ENCODE data around the gene SULT1C4. TPM values are rescaled to one million over a fixed set of nuclear protein-coding genes. Genes with fewer than 3 reads are reported as not detected.

Gene SULT1C4
- polyA plus RNA-seq, 1 donor from 2014 or later: not detected

GRCh38 chr2:108377401-108377800 lies 353 bp upstream of the SULT1C4 start:
- no peaks in the 10 kb centered on the region for H3K9me2 ChIP-seq (ENCODE audit: insufficient read depth, low read length)
- H4K20me1 ChIP-seq (ENCODE audit: insufficient read depth): no peaks in the 10 kb centered on the region
- H3K79me2 ChIP-seq (replicated peaks; ENCODE audit: insufficient read depth, low read length): no peaks in the 10 kb centered on the region
- no peak for TF ChIP-seq EZH2 (IDR thresholded peaks at IDR 0.05; ENCODE audit: borderline replicate concordance, insufficient read depth, low read length, poor library complexity, severe bottlenecking)
- TF ChIP-seq REST (IDR thresholded peaks at IDR 0.05; ENCODE audit: borderline replicate concordance): no peak
- TF ChIP-seq POLR2AphosphoS5 (IDR thresholded peaks at IDR 0.05): no peak
- TF ChIP-seq EP300 (conservative IDR thresholded peaks at IDR 0.05; ENCODE audit: poor library complexity, severe bottlenecking): no peak
- no peak for TF ChIP-seq SMC3 (conservative IDR thresholded peaks at IDR 0.05; ENCODE audit: poor library complexity)
- TF ChIP-seq MXI1 (conservative IDR thresholded peaks at IDR 0.05; ENCODE audit: poor library complexity, severe bottlenecking): no peak
- TF ChIP-seq TAF1 (IDR thresholded peaks at IDR 0.05; ENCODE audit: low read depth): no peak
- TF ChIP-seq CTCF (IDR thresholded peaks at IDR 0.05; ENCODE audit: poor library complexity, severe bottlenecking): no peak
- no peak for TF ChIP-seq RAD21 (conservative IDR thresholded peaks at IDR 0.05)
- H3F3A ChIP-seq (ENCODE audit: insufficient read depth, low read length, poor library complexity, severe bottlenecking): no peaks in the 10 kb centered on the region
- H3K4me3 ChIP-seq (ENCODE audit: low read length): no peak overlapping the region
- no peaks in the 10 kb centered on the region for H3K9me3 ChIP-seq (ENCODE audit: low read length)
- no peaks in the 10 kb centered on the region for H3K27me3 ChIP-seq (ENCODE audit: insufficient read depth, low read depth, low read length)
- no peak overlapping the region for H3K9ac ChIP-seq (ENCODE audit: low read length)
- no peak overlapping the region for H3K4me2 ChIP-seq (ENCODE audit: low read length)
- H3K36me3 ChIP-seq (ENCODE audit: insufficient read depth, low read length): no peaks in the 10 kb centered on the region
- H2AFZ ChIP-seq (ENCODE audit: low read depth, low read length): no peak overlapping the region
- no peak overlapping the region for H3K27ac ChIP-seq (ENCODE audit: low read length)

- Histone ChIP-seq H3K4me3 (ENCODE audit: low read length) (no peak overlapping the region), H3K9ac (ENCODE audit: low read length) (no peak overlapping the region), H3K36me3 (ENCODE audit: insufficient read depth, low read length) (no peaks in the 10 kb centered on the region), H2AFZ (ENCODE audit: low read depth, low read length) (no peak overlapping the region), H3K9me2 (ENCODE audit: insufficient read depth, low read length) (no peaks in the 10 kb centered on the region), H3K4me2 (ENCODE audit: low read length) (no peak overlapping the region), H3K27me3 (ENCODE audit: insufficient read depth, low read depth, low read length) (no peaks in the 10 kb centered on the region), H3K79me2 (replicated peaks; ENCODE audit: insufficient read depth, low read length) (no peaks in the 10 kb centered on the region), H4K20me1 (ENCODE audit: insufficient read depth) (no peaks in the 10 kb centered on the region), H3K27ac (ENCODE audit: low read length) (no peak overlapping the region), H3F3A (ENCODE audit: insufficient read depth, low read length, poor library complexity, severe bottlenecking) (no peaks in the 10 kb centered on the region), H3K9me3 (ENCODE audit: low read length) (no peaks in the 10 kb centered on the region)
- TF ChIP-seq POLR2AphosphoS5 (IDR thresholded peaks at IDR 0.05) (no peak), REST (IDR thresholded peaks at IDR 0.05; ENCODE audit: borderline replicate concordance) (no peak), SMC3 (conservative IDR thresholded peaks at IDR 0.05; ENCODE audit: poor library complexity) (no peak), MXI1 (conservative IDR thresholded peaks at IDR 0.05; ENCODE audit: poor library complexity, severe bottlenecking) (no peak), EP300 (conservative IDR thresholded peaks at IDR 0.05; ENCODE audit: poor library complexity, severe bottlenecking) (no peak), RAD21 (conservative IDR thresholded peaks at IDR 0.05) (no peak), EZH2 (IDR thresholded peaks at IDR 0.05; ENCODE audit: borderline replicate concordance, insufficient read depth, low read length, poor library complexity, severe bottlenecking) (no peak), CTCF (IDR thresholded peaks at IDR 0.05; ENCODE audit: poor library complexity, severe bottlenecking) (no peak), TAF1 (IDR thresholded peaks at IDR 0.05; ENCODE audit: low read depth) (no peak)
These were observed 1.1 kb downstream of the SULT1C4 start for GRCh38 chr2:108378851-108379250.

All from neural cell (in vitro differentiated cells).